Measurements from ENCODE around the gene ANKS1B.
"Not testable (repeated sequence)": the region's sequence is repeated elsewhere in the genome, so short reads cannot be mapped to it uniquely, and the experiment has no call there.

ANKS1B gene

DNA sequence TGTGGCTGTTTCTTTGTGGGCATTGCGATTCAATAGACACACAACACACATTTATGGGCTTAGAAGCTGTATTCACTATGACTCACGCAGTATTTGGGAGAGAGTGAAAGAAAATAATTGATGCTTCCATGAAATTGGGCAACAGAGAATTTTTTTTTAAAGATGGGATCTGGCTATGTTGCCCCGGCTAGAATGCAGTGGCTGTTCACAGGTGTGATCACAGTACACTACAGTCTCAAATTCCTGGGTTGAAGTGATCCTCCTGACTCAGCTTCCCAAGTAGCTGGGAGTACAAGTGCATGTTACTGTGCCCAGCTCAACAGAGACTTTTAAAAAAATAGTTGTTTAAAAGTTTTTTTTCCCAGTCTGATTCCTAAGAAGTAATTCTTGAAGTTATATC is 1193.3 kb downstream of the ANKS1B start:
- DNase-seq = no peak

DNA sequence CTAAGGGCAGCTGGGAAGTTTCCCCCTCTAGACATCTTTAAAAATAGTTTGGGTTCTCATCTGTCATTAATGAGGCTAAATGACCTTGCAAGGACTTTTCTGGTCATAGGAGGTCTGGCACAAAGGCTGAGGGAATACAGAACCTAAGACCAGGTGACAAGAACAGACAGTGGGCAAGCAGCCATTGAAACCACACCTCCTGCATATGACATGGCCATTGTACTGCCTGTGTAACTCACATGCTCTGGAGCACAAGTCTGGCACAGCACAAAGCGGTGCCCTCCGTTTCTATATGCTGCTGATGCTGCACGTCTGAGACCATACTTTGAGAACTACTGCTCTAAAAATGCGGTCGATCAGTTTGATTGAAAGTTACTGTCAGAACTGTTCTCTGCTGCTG is 1196.3 kb downstream of the ANKS1B start:
- DNase-seq = no peak

DNA sequence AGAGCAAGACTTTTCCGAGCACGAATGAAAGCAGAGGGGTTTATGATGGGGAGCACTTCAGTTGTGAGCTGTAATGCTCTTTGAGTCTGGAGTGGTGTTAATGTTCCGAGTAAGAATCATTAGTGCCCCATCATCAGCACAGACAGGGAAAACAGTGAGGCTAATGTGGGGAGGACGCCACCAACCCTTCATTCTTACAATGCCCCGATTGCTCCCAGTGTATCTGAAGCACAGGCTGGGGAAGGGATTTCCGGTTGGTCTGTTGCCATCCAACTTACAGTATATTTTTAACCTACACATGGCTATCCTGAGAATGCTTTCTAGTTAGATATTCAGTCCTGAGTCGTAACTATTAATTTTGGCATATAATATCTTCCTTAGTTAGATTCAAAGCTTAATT is 1198.1 kb downstream of the ANKS1B start:
- DNase-seq = no peak

DNA sequence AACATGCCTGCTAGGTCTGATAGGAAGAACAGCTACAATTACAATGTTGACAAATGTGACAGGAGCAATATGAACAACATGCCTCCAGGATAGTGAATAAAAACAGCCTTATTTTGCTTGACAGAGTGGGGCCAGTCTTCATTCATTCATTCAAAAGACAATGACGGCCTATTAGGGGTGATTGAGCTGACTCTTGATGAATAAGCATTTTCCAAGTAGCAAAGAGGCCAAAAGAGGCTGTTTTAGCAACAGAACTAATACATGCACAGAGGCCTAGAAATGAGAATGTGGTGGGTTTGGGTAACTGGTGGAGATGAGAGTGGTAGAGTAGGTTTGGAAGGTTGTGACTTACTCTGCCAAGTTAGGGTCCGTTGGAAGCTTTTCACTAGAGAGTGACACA is 1201.3 kb downstream of the ANKS1B start:
- DNase-seq = no peak

DNA sequence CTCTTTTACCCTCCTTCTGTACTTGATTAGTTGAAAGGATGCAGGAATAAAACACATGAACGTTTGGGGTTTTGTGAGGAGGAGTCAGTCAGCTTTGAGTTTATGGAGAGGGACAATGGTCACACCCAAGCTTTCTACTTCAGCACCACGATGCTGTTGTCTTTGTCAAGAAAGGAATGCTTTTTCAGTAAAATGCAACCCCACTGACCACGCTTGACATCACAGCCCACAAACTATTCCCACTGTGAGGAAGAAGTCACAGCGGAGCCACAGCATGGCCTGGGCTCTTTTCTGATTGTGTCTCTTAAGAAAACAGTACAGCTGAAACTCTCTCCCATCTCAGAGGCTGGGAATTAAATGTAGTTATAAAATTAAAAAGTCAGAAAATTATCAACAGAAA is 1204.5 kb downstream of the ANKS1B start:
- no peak for DNase-seq

DNA sequence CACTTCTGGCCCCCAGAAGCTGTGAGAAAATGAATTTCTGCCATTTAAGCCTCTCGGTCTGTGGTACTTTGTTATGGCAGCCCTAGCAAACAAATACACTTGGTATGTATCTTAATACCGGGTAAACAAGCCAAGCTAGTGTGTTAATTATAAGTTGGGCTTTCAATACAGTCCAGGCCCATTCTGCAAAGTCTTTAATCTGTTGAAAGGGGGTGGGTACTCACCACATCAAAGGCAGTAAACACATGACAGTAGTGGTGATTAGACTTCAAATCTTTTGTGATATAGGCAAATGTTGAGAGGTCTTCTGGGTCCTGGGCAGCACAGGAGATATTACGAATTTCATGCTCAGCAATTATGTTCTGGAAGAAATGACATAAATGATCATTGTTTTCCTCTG is 1211.9 kb downstream of the ANKS1B start:
- DNase-seq = no peak

DNA sequence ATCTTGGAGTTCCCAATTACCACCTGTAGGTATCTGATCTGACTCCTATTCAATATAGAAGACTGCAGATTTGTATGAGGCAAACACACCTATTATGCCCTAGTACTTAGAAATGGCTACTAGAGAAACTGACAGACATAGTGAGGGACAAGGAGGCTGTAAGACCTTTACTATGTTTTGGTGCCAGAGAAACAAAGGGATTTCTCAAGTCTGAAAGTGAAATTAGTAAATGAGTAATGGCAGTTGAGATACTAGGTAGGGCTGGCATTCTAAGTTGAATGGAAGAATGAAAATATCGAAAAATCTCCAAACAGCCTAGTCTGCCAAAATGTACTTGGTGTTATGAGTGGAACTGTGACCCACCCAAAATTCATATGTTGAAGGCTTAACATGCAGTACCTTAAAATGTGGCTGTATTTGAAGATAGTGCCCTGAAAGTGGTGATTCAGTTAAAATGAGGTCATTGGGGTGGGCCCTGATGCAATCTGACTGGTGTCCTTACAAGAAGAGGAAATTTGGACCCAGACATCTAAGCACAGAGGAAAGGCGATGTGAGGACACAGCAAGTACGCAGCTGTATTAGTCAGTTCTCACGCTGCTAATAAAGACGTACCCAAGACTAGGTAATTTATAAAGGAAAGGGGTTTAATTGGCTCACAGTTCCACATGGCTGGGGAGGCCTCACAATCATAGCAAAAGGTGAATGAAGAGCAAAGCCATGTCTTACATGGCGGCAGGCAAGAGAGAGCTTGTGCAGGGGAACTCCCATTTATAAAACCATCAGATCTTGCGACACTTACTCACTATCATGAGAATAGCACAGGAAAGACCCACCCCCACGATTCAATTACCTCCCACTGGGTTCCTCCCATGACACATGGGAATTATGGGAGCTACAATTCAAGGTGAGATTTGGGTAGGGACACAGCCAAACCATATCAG is 1212.7 kb downstream of the ANKS1B start:
- DNase-seq = no peak

DNA sequence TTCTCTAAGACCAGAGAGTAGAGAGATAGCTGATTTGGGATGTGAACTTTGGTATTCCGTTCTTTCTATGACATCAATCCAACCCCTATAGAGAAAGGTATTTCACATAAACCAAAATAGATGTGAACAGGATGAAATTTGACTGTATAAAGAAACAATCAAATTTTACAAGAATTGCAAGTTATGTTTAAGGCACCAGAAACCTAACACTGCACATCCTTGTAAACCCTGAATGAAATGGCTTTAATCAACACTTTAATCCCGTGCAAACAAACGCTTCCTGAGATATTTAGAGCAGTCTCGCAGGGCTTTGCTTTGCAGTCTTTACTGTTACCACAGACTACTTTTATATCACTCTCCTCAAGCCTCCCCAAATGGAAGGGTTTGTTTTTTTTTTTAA is 1214.5 kb downstream of the ANKS1B start:
- DNase-seq = no peak

DNA sequence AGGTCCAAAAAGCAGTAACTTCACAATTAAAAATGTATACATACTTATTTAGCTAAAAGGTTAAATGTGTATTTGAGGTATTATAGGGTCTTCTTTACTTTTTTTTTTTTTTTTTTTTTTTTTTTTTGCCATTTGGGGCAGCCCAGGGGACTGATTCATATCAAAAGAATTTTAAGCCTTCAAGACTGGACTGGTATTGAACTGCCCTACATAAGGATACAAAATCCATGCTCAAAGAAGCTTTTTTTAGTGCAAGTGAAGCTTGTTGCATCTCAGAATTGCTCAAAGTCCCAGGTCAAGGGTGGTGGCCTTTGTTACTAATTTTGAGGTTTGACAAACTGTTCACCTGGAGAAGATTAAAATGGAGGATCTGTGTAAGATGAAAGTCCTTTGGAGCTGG is 1215.7 kb downstream of the ANKS1B start:
- DNase-seq = no peak

DNA sequence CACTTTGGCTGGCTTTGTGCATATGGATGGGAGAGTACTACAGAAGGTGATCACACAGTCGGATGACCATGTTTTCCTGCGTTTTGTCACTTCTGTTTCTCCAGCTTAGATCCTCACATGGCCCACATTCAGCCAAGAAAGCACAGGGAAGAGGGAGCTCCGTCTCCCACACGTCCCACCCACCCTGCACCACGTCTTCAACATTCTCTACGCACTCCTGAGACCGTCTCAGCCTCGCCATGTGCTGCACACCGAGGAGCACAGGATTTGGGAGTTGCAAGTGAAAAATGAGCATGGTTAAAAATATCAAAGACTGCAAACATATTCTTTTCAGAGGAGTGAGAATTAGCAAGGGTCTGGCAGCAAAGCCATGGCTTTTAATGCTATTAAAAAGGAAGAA is 1217.5 kb downstream of the ANKS1B start:
- no peak for DNase-seq

DNA sequence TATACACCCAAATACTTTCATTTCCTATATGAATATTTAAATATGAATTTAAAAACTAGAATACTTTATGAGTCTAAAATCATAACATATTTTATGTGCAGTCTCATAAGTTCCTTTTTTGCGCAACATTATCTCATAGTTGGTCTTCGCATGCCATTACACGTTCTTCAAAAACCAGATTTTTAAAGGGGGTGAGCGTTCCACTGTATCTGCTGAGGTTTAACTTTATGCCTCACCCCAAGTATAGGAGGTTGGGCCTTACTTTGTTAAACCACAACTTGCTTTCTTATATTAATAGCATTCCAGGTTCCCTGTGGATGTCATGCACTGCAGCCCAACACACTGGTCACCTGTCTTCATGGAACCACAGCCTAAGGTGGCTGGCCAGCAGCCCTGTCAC is 1221.1 kb downstream of the ANKS1B start:
- DNase-seq = no peak

DNA sequence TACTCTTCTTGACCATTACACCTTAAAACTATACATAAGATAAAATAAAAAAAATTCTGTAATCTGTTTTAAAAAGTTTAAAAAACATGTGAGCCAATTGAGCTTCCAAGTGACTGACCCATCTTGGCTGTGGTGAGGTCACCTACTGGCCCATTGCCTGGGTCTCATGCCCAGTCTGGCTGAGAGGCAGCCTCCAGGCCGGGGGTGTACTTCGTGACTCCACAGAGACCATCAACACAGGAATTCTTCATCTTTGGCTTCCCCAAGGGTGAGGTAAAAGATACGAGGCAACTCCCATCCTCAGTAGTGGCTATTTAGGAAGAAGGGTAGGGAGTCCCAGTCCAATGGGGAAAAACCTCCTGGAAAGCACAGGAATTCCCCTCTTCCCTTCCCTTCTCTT is 1226.4 kb downstream of the ANKS1B start:
- DNase-seq = no peak

DNA sequence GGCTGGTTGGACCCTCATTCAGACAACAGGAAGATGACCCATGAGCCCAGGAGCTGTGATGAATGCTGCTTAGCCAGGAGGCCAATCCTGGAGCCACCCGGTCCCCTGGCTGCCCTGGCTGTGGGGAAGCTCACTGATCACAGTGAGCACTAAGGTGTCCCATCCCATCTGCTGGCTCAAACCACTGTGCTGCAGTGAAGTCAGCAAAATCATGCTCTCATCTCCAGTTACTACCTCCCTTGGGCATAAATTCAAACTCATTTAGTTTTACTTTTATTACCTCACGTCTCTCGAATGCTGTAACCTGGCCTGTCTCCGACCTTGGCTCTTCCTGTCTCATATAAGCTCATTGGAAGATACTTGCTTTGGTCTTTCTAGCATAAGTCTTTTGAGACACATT is 1227.3 kb downstream of the ANKS1B start:
- no peak for DNase-seq

DNA sequence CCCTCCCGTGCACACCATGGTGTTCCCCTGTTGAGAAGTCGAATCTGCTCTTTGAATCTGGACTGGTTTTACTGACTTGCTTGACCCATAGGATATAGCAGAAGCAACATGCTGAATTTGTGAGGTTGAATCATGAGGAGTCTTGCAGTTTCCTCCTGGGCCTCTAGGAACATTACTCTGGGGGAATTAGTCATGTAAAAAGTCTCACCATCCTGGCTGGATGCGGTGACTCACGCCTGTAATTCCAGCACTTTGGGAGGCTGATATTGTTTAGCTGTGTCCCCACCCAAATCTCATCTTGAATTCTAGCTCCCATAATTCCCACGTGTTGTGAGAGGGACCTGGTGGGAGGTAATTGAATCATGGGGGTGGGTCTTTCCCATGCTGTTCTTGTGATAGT is 1228.9 kb downstream of the ANKS1B start:
- DNase-seq = not testable (repeated sequence)

DNA sequence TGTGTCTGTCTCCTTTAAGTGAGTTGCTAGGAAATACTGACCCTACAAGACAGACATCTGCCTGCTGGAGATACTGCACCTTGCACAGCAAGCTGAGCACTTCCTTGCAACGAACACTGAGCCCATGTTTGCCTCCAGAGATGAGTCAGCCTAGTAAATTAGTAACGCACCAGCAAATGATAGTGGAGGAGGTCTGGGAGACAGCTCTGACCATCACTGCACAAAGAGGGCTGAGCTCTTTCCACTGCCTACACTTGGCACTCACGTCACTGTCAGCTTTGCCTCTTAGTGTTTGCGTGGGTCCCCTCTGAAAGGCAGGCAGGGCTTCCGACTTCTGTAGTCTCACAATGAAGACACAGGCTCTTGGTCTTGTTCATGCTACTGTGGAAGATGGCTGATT is 1230.6 kb downstream of the ANKS1B start:
- DNase-seq = peak; percentile 17 to 27

DNA sequence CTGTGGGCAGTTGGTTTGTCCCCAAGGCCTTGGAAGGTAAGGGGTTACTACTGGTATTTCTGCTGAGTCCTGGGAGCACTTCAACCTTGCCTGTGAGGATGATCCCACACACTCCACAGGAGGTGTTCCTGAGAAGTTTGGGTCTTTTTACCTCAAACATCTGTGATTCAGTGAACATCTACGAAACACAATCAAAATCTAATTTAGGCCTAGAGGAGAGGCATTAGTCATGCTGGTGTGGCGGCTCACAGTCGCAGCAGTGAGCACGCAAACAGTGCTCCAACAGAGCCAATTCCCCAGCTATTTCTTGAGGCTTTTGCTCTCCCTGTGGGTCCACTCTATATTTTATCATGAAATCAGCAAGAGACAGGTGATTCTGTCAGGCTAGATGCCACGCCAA is 1232.0 kb downstream of the ANKS1B start:
- DNase-seq = no peak

DNA sequence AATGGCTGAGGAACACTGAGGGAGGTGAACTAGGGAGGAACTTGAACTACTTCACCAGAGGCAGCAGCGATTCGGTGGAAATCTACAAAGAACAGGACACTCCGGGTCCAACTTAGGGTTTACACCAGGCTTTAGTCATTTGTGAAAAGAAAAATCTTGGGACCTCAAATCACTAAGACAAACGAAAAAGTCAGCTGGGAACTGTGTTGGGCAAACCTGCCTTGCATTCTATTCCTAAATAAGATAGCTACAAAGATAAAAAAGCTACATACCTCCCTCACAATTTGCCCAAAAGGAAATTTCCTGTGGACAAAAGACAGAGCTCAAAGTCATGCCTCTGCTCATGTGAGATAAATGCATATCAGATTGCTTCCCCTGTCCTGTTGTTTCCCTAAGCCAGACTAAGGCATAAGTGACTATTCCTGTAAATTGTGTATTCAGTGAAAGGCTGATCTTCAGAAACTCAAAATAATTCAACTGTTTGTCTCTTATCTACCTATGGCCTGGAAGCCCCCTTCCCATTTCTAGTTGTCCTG is 1233.1 kb downstream of the ANKS1B start:
- no peak for DNase-seq

DNA sequence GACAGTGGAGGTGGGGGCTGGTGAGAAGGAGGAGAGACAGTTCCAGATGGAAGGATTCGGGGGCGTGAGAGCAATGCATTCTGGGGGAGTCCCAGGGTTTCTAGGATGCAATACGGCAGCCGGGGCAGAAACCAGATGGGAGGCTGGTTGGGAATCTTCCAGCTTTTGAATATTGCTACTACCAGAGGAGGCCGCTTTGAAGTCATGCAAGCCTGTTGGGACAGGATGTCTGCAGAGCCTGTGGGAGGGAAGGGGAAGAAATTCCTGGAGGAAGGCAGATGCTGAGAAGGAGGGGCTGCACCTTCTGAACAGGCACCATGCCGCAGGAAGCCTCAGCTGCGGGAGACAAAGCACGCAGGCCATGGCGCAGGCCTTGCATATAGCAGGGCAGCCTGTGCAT is 1234.2 kb downstream of the ANKS1B start:
- DNase-seq = no peak

DNA sequence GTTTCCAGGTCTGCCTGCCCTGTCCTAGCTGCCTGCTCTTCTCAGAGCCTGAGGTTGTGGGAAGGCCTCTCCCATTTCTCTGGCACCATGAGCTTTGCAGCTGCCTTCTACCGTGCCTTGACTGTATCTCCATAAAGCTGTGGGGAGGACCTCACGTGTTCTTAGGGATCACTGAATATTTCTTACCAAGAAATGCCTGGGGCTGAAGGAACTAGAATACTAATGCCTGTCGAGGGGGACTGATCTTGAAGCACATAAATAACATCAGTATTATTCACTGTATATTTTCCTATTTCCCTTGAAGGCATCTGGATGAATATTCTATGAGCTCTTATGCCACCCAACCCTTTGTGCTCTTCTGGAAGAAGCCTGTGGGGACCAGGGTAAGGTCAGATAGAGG is 1236.3 kb downstream of the ANKS1B start:
- DNase-seq = no peak

DNA sequence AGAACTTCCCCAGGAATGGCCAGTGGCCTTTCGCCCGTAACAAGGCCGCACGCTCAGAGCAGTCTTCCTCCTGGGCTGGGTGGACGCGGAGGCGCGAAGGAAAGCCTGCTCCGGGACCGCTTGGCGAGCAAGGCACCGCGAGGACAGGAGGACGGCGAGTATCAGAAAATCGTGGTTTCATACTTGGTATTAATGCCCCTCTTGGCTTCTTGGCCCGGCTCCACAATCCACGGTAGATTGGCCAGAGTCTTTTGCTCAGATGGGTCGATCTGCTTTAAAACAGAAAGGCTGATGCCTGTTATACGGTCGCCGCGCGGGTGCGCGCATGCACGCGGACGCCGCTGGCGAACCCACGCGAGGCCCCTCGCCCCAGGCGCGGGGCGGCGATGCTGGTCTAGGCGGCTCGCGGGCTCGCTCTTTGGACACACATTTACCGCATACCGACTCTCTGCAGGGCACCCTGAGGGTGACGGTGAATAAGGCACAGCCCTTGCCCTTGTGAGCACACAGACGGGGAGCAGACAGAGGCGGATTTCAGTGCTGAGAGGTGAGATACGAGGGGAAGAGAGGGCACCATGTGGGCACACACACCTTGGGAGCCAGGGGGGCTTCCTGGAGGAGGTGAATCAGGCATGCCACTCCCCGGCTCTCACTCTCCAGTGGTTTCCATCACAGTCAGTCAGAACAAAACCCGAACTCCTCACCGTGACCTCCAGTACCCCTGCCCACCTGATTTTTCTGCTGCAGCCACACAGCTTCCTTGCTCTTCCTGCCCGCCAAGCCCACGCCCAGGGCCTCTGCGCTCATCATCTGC is 1239.0 kb downstream of the ANKS1B start:
- peak; percentile 30 to 42 for DNase-seq

DNA sequence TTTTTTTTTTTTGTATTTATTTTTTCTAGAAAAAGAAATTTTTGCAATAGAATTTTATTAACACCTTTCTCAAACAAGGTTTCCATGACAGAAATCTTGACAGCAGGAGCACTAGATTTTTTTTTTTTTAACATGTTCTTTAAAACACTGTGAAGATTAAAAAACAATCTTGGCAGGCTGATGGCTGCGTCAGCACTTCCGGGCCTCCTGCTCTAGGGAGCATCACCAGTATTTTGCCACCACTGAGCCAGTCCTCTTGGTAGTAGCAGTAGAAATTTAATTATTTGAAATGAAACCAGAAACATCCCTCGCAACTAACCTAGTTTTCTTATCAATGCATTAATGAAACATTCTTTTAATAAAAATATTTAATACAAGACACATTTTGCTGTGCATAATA is 1240.1 kb downstream of the ANKS1B start:
- no peak for DNase-seq

DNA sequence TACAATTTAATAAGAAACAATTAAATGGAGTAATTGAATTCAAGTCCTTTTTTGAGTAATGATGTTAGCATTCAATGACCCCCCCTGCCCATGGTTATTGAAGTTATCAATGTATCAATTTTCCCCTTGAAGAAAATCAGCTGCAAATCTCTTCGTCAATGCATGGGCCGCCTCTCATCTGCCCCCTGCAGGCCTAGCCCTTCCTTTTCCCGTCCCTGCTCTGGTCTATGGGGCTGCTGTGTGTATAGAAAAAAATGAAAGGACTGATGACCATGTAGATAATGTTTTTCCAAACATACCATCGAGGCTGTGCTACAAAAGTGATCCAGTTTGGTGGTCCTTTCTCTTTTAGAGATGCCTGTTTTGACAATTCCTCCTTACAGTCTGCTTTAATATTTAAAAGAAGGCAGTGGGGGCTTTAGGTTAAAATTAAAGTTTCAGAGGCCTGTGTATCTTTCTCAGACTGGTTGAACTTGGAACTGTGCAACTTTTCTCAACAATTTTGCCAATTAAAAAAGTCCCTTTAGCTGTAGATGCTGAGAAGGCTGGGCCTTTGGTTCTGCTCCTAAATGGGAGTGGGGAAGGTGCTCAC is 1241.3 kb downstream of the ANKS1B start:
- DNase-seq = peak; percentile 32 to 53

DNA sequence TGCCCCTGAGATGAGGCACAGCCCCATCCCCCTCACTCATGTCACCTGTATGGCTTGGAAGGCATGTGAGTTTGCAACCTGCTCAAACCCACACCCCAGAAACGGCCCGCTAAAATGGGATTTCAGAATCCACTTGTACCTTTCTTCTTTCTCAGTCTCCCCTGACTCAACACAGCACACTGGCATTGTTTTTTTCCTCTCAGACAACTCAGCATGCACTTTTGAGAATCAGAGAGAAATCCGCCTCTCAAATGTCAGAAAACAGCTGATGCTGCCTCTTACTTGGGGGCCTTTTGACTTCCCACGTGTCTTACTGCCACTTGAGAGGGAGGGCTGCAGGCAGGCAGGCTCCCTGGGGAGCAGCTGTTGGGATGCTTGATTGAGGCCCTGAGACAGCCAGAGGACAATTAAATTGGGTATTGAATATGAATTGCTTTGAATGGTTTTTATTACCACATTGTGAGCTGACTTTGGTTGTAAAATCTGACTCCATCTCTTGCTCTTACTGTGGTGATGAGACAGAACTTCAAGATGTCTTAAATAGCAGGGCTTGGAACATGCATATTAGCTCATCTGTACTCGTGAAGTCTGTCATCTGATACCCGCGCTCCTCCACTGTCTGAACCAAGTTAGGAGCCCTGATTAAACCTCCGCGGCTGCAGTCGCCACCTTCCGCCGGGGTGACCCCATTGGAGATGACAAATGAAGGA is 1243.0 kb downstream of the ANKS1B start:
- peak; percentile 27 to 29 for DNase-seq

All from stimulated activated CD4-positive, alpha-beta T cell treated with anti-CD3 and anti-CD28 coated beads, Interleukin-2, amount 100 ng/mL, for 24 hours (primary cell).